GM12864 (cell line): ENCODE data around the gene SUPT3H.

Experiments
- DNase-seq: peaks from one replicate; pipeline ENCODE4 v3.0.0-alpha.2; 2011; ENCODE audit warnings: low read depth
- H3K4me3 ChIP-seq: 2 replicates; pipeline ENCODE4 v1.5.1; 2011; ENCODE audit warnings: mild to moderate bottlenecking, low read depth, low read length, control low read depth
- CTCF ChIP-seq: IDR thresholded peaks from 2 replicates; pipeline ENCODE4 v1.5.1; 2011; ENCODE audit warnings: low read depth, mild to moderate bottlenecking, moderate library complexity, low read length, control low read depth, inconsistent platforms; ENCODE audit errors: missing control alignments

Gene SUPT3H

GRCh38 chr6:45002390-45003105, 375.2 kb downstream of the SUPT3H start:
- H3K4me3 ChIP-seq: no peak overlapping the region
- TF ChIP-seq CTCF: no peak
- no peak for DNase-seq

- peak; percentile 19 for DNase-seq
- no peak overlapping the region for H3K4me3 ChIP-seq
- TF ChIP-seq CTCF: no peak
Measured at GRCh38 chr6:45001663-45002062, 376.1 kb downstream of the SUPT3H start.

- no peak for TF ChIP-seq CTCF
- H3K4me3 ChIP-seq: no peak overlapping the region
- no peak for DNase-seq
Measured at GRCh38 chr6:45000833-45001232, 376.9 kb downstream of the SUPT3H start.

GRCh38 chr6:44999066-44999465, 378.7 kb downstream of the SUPT3H start:
- peak; percentile 18 for DNase-seq
- H3K4me3 ChIP-seq: no peak overlapping the region
- no peak for TF ChIP-seq CTCF

GRCh38 chr6:44995486-44996132, 382.1 kb downstream of the SUPT3H start:
- DNase-seq: no peak
- H3K4me3 ChIP-seq: no peak overlapping the region
- TF ChIP-seq CTCF: no peak

GRCh38 chr6:44989391-44989790, 388.3 kb downstream of the SUPT3H start:
- no peak for DNase-seq
- TF ChIP-seq CTCF: no peak
- no peak overlapping the region for H3K4me3 ChIP-seq

- H3K4me3 ChIP-seq: no peak overlapping the region
- TF ChIP-seq CTCF: no peak
- DNase-seq: no peak
Measured at GRCh38 chr6:44985006-44985405, 392.7 kb downstream of the SUPT3H start.
